ENCODE data around the gene ISG15.
"Not testable (repeated sequence)": the region's sequence is repeated elsewhere in the genome, so short reads cannot be mapped to it uniquely, and the experiment has no call there.

ISG15 gene

GRCh38 chr1:1024149-1024770 is 11.0 kb downstream of the ISG15 start:
- H3K27me3 ChIP-seq (replicated peaks) = no peaks in the 10 kb centered on the region
- no peak overlapping the region for H3K27ac ChIP-seq
- no peak for DNase-seq
- H3K36me3 ChIP-seq (replicated peaks) = peaks cover 19% of the 10 kb centered on the region
- H3K4me3 ChIP-seq (ENCODE audit: low read depth, low read length) = no peak overlapping the region
- in situ Hi-C loops (cut with HindIII; ENCODE audit: low pct_ligation_motif_present, low sequenced_read_pairs) = no loop called here
- TF ChIP-seq CTCF (IDR thresholded peaks at IDR 0.05; ENCODE audit: low read depth, low read length, missing control alignments) = no peak

GRCh38 chr1:1024771-1025699 is 11.7 kb downstream of the ISG15 start:
- no peak for DNase-seq
- Histone ChIP-seq H3K36me3 (replicated peaks) (peaks cover 19% of the 10 kb centered on the region), H3K27me3 (replicated peaks) (no peaks in the 10 kb centered on the region), H3K27ac (no peak overlapping the region), H3K4me3 (ENCODE audit: low read depth, low read length) (no peak overlapping the region)
- no peak for TF ChIP-seq CTCF (IDR thresholded peaks at IDR 0.05; ENCODE audit: low read depth, low read length, missing control alignments)
- in situ Hi-C loops (cut with HindIII; ENCODE audit: low pct_ligation_motif_present, low sequenced_read_pairs) = no loop called here

- TF ChIP-seq CTCF (IDR thresholded peaks at IDR 0.05; ENCODE audit: low read depth, low read length, missing control alignments) = no peak
- peaks cover 19% of the 10 kb centered on the region for H3K36me3 ChIP-seq (replicated peaks)
- no peak overlapping the region for H3K4me3 ChIP-seq (ENCODE audit: low read depth, low read length)
- no peaks in the 10 kb centered on the region for H3K27me3 ChIP-seq (replicated peaks)
- in situ Hi-C loops (cut with HindIII; ENCODE audit: low pct_ligation_motif_present, low sequenced_read_pairs) = no loop called here
- DNase-seq = no peak
- H3K27ac ChIP-seq = no peak overlapping the region
These were observed 12.4 kb downstream of the ISG15 start for GRCh38 chr1:1025730-1026129.

GRCh38 chr1:1026599-1027413 is 13.5 kb downstream of the ISG15 start:
- in situ Hi-C loops (cut with HindIII; ENCODE audit: low pct_ligation_motif_present, low sequenced_read_pairs) = no loop called here
- DNase-seq = no peak
- H3K4me3 ChIP-seq (ENCODE audit: low read depth, low read length) = no peak overlapping the region
- H3K27me3 ChIP-seq (replicated peaks) = no peaks in the 10 kb centered on the region
- H3K36me3 ChIP-seq (replicated peaks) = peaks cover 19% of the 10 kb centered on the region
- no peak overlapping the region for H3K27ac ChIP-seq
- no peak for TF ChIP-seq CTCF (IDR thresholded peaks at IDR 0.05; ENCODE audit: low read depth, low read length, missing control alignments)

GRCh38 chr1:1027791-1028190 is 14.5 kb downstream of the ISG15 start:
- Histone ChIP-seq H3K36me3 (replicated peaks) (peaks cover 19% of the 10 kb centered on the region), H3K27ac (no peak overlapping the region), H3K27me3 (replicated peaks) (no peaks in the 10 kb centered on the region), H3K4me3 (ENCODE audit: low read depth, low read length) (no peak overlapping the region)
- in situ Hi-C loops (cut with HindIII; ENCODE audit: low pct_ligation_motif_present, low sequenced_read_pairs) = no loop called here
- TF ChIP-seq CTCF (IDR thresholded peaks at IDR 0.05; ENCODE audit: low read depth, low read length, missing control alignments) = no peak
- no peak for DNase-seq

GRCh38 chr1:1030867-1031658 is 17.8 kb downstream of the ISG15 start:
- DNase-seq; H3K4me3 ChIP-seq (ENCODE audit: low read depth, low read length); H3K27me3 ChIP-seq (replicated peaks); H3K27ac ChIP-seq; in situ Hi-C loops (cut with HindIII; ENCODE audit: low pct_ligation_motif_present, low sequenced_read_pairs): not testable (repeated sequence)
- H3K36me3 ChIP-seq (replicated peaks) = peaks cover 20% of the 10 kb centered on the region
